Endodermal cell (in vitro differentiated cells): ENCODE data around the gene ANP32A. TPM values are rescaled to one million over a fixed set of nuclear protein-coding genes. Genes with fewer than 3 reads are reported as not detected.

Experiments used
- DNase-seq: peaks from one replicate; pipeline ENCODE4 v3.0.0-alpha.2; 2017
- H3K27ac ChIP-seq: 2 replicates; pipeline ENCODE4 v1.5.1; 2013; ENCODE audit warnings: mild to moderate bottlenecking, low read depth, low read length, moderate library complexity
- H3K27me3 ChIP-seq: 2 replicates; pipeline ENCODE4 v1.6.1; 2013; ENCODE audit warnings: mild to moderate bottlenecking, low read length, moderate library complexity; ENCODE audit not compliant: insufficient read depth, control insufficient read depth, poor library complexity, severe bottlenecking
- H3K36me3 ChIP-seq: 2 replicates; pipeline ENCODE4 v1.7.0; 2013; ENCODE audit warnings: mild to moderate bottlenecking, low read length, moderate library complexity; ENCODE audit not compliant: control insufficient read depth, insufficient read depth
- H3K4me1 ChIP-seq: one replicate; pipeline ENCODE4 v1.7.0; 2013; ENCODE audit warnings: low read length; ENCODE audit not compliant: control insufficient read depth, insufficient read depth
- H3K4me3 ChIP-seq: 2 replicates; pipeline ENCODE4 v1.5.1; 2013; ENCODE audit warnings: mild to moderate bottlenecking, low read length, moderate library complexity
- H3K9ac ChIP-seq: 2 replicates; pipeline ENCODE4 v1.6.1; 2013; ENCODE audit warnings: mild to moderate bottlenecking, low read length, moderate library complexity; ENCODE audit not compliant: poor library complexity, severe bottlenecking; ENCODE audit errors: extremely low read depth
- H3K9me3 ChIP-seq: 2 replicates; pipeline ENCODE4 v1.6.1; 2013; ENCODE audit warnings: mild to moderate bottlenecking, low read length, moderate library complexity; ENCODE audit not compliant: control insufficient read depth
- H3K27ac Mint-ChIP-seq: 2 replicates; pipeline ENCODE4 v1.8.0; 2020; ENCODE audit warnings: mixed read lengths
- H3K27me3 Mint-ChIP-seq: 2 replicates; pipeline ENCODE4 v1.8.0; 2021; ENCODE audit warnings: mild to moderate bottlenecking, mixed read lengths; ENCODE audit not compliant: insufficient read depth
- H3K36me3 Mint-ChIP-seq: 2 replicates; pipeline ENCODE4 v1.8.0; 2020; ENCODE audit warnings: low read depth, mixed read lengths
- H3K4me1 Mint-ChIP-seq: 2 replicates; pipeline ENCODE4 v1.8.0; 2020; ENCODE audit warnings: mixed read lengths
- H3K4me3 Mint-ChIP-seq: 2 replicates; pipeline ENCODE4 v1.8.0; 2020; ENCODE audit warnings: mild to moderate bottlenecking, moderate library complexity, mixed read lengths
- H3K9me3 Mint-ChIP-seq: 2 replicates; pipeline ENCODE4 v1.8.0; 2020; ENCODE audit warnings: mild to moderate bottlenecking, mixed read lengths
- CTCF ChIP-seq: fragments of 200-600 bp; sonication (generic); conservative IDR thresholded peaks from 2 replicates; pipeline ENCODE4 v1.5.0; 2021; ENCODE audit warnings: antibody characterized with exemption, mild to moderate bottlenecking
- WGBS, 2 experiments: methylation state at CpG; one replicate each; pipeline versions ENCODE4 v1.1.5 to v1.1.7; 2013; ENCODE audit warnings: missing lambda C conversion rate in 2 of 2, mixed read lengths in 1 of 2; ENCODE audit not compliant: insufficient coverage in 1 of 2, insufficient read length in 1 of 2; 5-methylcytosine and 5-hydroxymethylcytosine counted together
- total RNA-seq, 2 donors: library from RNA; stranded (reverse); fragmentation: NEBNext Ultra II Directional in 1 of 2; extraction: Animal tissue kit (Norgen Biotek cat#: 25700) in 1 of 2; gene quantifications; 2 replicates in 1 of 2; 3 replicates in 1 of 2; pipeline ENCODE4 v1.2.1, GENCODE V29; 2021

The ANP32A gene
- total RNA-seq, 2 donors from 2014 or later = 346 to 385 TPM

- DNase-seq = peak; percentile 81
- H3K27ac Mint-ChIP-seq = peak overlapping the region; percentile 97
- no peaks in the 10 kb centered on the region for H3K9me3 ChIP-seq
- peaks cover 12% of the 10 kb centered on the region for H3K36me3 ChIP-seq
- H3K27ac ChIP-seq = peak overlapping the region; percentile 94
- H3K9ac ChIP-seq = peak overlapping the region; percentile 91
- no peaks in the 10 kb centered on the region for H3K9me3 Mint-ChIP-seq
- no peak for TF ChIP-seq CTCF
- peaks cover 12% of the 10 kb centered on the region for H3K4me1 ChIP-seq
- no peaks in the 10 kb centered on the region for H3K27me3 ChIP-seq
- peak overlapping the region; percentile 91 for H3K4me3 Mint-ChIP-seq
- peaks cover 15% of the 10 kb centered on the region for H3K27me3 Mint-ChIP-seq
- peaks cover 8% of the 10 kb centered on the region for H3K36me3 Mint-ChIP-seq
- WGBS, 2 experiments = 0% methylated on average over 7 to 40 of the region's 48 CpGs
- peaks cover 40% of the 10 kb centered on the region for H3K4me1 Mint-ChIP-seq
- H3K4me3 ChIP-seq = peak overlapping the region; percentile 96
These were observed 1.0 kb downstream of the ANP32A start for GRCh38 chr15:68819495-68820294.

GRCh38 chr15:68818769-68819494 is 1.8 kb downstream of the ANP32A start:
- Mint-ChIP-seq H3K27ac (peak overlapping the region; percentile 97), H3K36me3 (peaks cover 8% of the 10 kb centered on the region), H3K27me3 (peaks cover 14% of the 10 kb centered on the region), H3K4me3 (peak overlapping the region; percentile 91), H3K9me3 (no peaks in the 10 kb centered on the region), H3K4me1 (peaks cover 44% of the 10 kb centered on the region)
- Histone ChIP-seq H3K9ac (peak overlapping the region; percentile 91), H3K27me3 (no peaks in the 10 kb centered on the region), H3K9me3 (no peaks in the 10 kb centered on the region), H3K27ac (peak overlapping the region; percentile 94), H3K4me1 (peaks cover 12% of the 10 kb centered on the region), H3K4me3 (peak overlapping the region; percentile 96), H3K36me3 (peaks cover 12% of the 10 kb centered on the region)
- WGBS, 2 experiments = 0% methylated on average over 22 to 66 of the region's 68 CpGs
- peak; percentile 87 for DNase-seq
- TF ChIP-seq CTCF = no peak

- Mint-ChIP-seq H3K27me3 (peaks cover 14% of the 10 kb centered on the region), H3K4me3 (peak overlapping the region; percentile 91), H3K27ac (peak overlapping the region; percentile 66), H3K4me1 (peaks cover 45% of the 10 kb centered on the region), H3K9me3 (no peaks in the 10 kb centered on the region), H3K36me3 (peaks cover 11% of the 10 kb centered on the region)
- Histone ChIP-seq H3K9me3 (no peaks in the 10 kb centered on the region), H3K36me3 (peaks cover 16% of the 10 kb centered on the region), H3K9ac (peak overlapping the region; percentile 91), H3K4me3 (peak overlapping the region; percentile 96), H3K27ac (peak overlapping the region; percentile 94), H3K27me3 (no peaks in the 10 kb centered on the region), H3K4me1 (peaks cover 7% of the 10 kb centered on the region)
- 0% methylated on average over 8 to 74 of the region's 75 CpGs for WGBS, 2 experiments
- peak; percentile 86 for DNase-seq
- TF ChIP-seq CTCF = peak; percentile 17
These were observed 2.5 kb downstream of the ANP32A start for GRCh38 chr15:68818066-68818768.
